IPS-NIHi7 (cell line): ENCODE results near the gene ARID1B.
"Not testable (repeated sequence)": the region's sequence is repeated elsewhere in the genome, so short reads cannot be mapped to it uniquely, and the experiment has no call there.

ENCODE experiments used
- DNase-seq: peaks from one replicate; pipeline ENCODE4 v3.0.0; 2012; ENCODE audit warnings: mixed read lengths; ENCODE audit errors: extremely low spot score

The ARID1B gene

DNA sequence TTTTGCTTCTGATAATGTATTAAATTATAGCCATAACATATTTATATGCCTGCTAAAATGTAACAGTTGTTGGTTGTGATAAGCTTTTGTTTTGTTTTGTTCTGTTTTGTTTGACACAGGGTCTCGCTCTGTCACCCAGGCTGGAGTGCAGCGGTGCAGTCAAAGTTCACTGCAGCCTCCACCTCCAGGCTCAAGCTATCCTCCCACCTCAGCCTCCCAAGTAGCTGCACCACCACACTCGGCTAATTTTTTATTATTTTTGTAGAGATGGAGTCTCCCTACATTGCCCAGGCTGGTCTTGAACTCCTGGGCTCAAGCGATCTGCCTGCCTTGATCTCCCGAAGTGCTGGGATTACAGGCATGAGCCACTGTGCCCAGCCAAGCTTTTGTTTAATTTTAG, 157.8 kb downstream of the ARID1B start:
- no peak for DNase-seq

- no peak for DNase-seq
Observed at GRCh38 chr6:156938143-156938542, 161.0 kb downstream of the ARID1B start.

- DNase-seq: no peak
Observed at GRCh38 chr6:156940221-156940620, 163.0 kb downstream of the ARID1B start.

DNA sequence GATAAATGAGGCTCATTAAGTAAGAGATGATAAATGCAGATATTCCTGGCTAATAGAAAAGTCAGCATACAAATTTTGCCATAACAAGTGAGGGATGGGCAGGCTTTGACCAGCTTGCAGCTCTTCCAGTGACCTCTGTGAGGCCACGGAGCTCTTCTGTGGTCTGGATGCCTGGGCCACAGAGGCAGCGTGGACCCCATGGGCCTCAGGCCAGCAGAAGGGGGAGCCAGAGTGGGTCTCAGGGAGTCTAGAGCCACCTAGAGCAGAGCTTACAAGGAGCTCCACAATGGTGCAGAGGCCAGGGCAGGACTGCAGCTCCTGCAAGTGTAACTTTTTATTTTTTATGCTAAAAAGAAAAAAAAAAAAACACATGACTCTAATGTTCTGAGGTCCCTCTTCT, 165.1 kb downstream of the ARID1B start:
- peak; percentile 50 for DNase-seq

- DNase-seq: no peak
Observed at GRCh38 chr6:156943166-156943565, 166.0 kb downstream of the ARID1B start.

- no peak for DNase-seq
Observed at GRCh38 chr6:156943816-156944215, 166.6 kb downstream of the ARID1B start.

GRCh38 chr6:156944412-156944811, 167.2 kb downstream of the ARID1B start:
- DNase-seq: no peak

DNA sequence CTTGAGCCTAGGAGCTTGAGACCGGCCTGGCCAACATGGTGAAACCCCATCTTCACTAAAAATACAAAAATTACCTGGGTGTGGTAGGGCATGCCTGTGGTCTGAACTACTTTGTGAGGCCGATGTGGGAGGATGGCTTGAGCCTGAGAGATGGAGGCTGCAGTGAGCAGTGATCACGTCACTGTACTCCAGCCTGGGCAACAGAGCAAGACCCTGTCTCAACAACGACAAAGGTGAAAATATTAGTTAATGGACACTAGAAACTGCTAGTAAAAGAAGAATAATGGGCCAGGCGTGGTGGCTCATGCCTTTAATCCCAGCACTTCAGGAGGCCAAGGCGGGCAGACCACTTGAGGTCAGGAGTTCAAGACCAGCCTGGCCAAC, 168.6 kb downstream of the ARID1B start:
- not testable (repeated sequence) for DNase-seq

DNA sequence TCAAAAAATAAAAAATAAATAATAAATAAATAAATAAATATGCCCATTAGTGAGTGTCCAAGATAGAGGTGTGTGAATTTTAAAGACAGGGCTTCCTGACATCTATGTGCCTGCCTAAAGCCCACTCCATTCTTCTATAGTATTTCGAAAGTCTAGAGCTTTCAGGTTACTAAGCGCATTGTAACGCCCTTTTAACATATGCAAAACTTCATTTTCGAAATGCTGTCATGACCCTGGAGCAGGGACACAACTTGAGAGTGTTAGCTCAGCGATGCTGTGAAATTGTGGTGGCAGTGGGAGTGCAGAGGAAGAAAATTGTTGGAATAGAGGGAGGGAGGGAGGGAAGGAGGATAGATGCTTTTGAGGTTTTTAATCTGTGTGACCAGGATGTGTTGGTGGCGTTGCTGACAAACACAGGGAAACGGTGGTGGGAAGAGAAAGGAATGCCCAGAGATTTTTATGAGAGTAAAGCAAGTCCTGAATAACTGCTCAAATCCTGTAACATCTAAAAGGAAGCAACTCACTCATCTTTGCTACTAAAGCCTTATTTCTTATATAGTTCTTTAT, 169.3 kb downstream of the ARID1B start:
- no peak for DNase-seq

- no peak for DNase-seq
Observed at GRCh38 chr6:156948277-156948676, 171.1 kb downstream of the ARID1B start.

DNA sequence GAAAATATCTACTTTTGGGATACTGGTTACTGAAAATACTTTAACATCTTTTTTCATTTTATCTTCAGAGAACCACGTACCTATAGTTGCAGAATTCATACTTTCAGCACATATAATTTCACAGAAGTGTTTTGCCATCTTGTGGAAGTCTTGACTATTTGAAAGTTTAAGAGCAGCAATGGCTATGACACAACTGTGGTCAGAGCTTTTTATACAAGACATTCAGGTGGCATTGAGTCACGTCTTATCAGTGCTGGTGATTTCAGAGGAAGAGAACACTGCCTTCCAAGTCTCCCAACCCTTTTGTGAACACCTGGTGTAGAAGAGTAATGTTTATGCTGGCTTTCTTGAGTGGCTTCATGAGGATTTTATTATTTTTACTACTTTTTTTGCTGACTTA, 171.6 kb downstream of the ARID1B start:
- DNase-seq: no peak

GRCh38 chr6:156949376-156949775, 172.2 kb downstream of the ARID1B start:
- no peak for DNase-seq

DNA sequence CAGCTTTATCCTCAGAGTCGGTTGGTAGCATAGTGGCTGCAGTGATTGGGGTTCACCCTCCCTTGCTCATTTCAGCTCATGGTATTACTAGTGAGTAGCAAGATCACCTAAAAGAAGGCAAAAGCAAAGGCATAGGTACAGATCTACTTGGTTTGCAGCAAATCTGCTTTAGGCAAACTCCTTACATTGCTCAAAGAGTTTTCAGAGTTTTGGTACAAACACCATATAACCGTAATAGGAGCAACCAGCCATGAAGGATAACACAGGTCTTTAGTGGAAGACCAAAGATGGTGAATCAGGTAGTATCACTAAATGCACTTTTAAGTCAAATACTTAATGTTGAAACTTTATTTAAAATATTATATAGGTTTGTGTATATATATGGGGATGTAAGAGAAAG, 172.9 kb downstream of the ARID1B start:
- no peak for DNase-seq

- DNase-seq: no peak
Observed at GRCh38 chr6:156950531-156950930, 173.4 kb downstream of the ARID1B start.

DNA sequence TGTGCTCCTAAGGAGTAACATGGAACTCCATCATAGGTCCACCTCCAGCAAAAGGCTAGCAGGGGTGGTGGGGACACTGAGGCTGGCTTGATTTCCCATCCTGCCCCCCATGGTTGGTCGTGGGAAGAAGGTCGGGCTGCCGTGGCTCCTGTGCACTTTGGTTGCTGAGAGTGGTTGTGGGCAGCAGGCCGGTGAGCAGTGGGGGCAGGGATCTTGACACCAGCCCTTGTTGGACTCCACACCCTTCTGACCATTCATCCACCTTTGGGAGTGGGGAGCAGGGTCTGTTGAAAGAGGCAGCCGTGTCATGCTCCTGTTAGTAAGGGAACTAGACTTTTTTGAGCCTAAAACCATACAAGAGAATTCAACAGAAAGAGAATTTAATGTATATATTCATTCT, 175.2 kb downstream of the ARID1B start:
- no peak for DNase-seq

DNA sequence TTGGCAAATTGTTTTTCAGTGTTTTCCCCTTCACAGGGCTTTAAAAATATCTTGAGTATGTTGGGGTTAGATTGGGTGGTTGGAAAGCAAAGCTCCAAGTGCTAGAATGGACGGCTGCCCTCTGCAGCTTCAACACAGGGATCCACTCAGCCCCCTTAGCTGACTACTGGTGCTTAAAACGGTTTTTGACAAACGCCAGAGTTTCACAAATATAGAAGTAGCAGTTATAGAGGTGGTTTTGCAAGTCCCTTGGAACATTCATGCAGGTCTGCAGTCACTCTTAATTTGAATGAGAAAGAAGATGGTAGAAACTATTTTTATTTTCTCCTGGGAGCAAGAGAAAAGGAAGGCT, 175.9 kb downstream of the ARID1B start:
- no peak for DNase-seq

- peak; percentile 65 for DNase-seq
Observed at GRCh38 chr6:156953479-156954146, 176.4 kb downstream of the ARID1B start.

DNA sequence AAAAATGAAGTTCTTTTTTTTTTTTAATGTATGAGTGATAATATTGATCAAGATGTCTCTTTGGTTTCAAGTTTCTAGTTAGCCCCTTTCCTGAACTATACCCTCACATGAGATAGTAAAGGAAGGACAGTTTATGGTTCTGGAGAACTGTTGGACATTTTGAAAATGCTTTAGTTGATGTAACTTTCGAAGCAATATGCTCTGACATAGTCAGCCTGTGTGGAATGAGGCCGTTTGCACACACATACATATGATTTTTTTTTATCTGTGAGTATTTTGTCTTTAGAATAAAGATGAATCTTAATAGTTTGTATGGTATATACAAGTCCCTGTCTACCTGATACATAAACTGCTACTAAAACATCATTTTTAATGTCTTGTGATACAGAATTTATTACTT, 177.0 kb downstream of the ARID1B start:
- no peak for DNase-seq

DNA sequence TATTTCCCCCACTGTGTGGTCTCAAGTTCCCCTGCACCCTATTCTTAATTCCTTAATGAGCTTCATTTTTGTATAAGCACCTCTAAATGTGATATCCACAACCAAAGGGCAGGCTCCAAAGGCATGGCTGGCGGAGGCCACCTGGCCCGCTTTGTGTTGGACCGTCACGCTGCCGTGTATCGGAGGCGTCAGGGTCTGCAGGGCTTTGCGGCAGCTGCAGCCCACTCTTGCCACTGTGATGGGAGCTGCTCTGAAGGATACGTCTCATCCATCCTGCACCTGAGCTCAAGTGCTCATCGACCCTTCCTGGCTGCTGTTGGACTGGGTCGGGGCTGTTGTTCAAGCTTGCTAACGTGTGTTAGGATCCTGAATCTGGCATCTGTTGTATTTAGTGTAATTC, 177.6 kb downstream of the ARID1B start:
- no peak for DNase-seq

GRCh38 chr6:156955494-156956183, 178.5 kb downstream of the ARID1B start:
- no peak for DNase-seq

- DNase-seq: no peak
Observed at GRCh38 chr6:156956286-156956685, 179.1 kb downstream of the ARID1B start.

- no peak for DNase-seq
Observed at GRCh38 chr6:156957931-156958547, 180.9 kb downstream of the ARID1B start.

GRCh38 chr6:156960525-156960924, 183.3 kb downstream of the ARID1B start:
- no peak for DNase-seq
